Neural cell (in vitro differentiated cells): ENCODE measurements around the gene MOGAT3. TPM values are rescaled to one million over a fixed set of nuclear protein-coding genes. Genes with fewer than 3 reads are reported as not detected.

Experiments
- H2AFZ ChIP-seq: fragments of 200-600, 300-800 bp; sonication (generic), shearing (Covaris generic); 2 replicates; pipeline ENCODE4 v1.6.0; 2014; ENCODE audit warnings: low read depth, mild to moderate bottlenecking, antibody characterized with exemption, low read length, moderate library complexity
- H3F3A ChIP-seq: fragments of 200-600 bp; shearing (Covaris generic); 2 replicates; pipeline ENCODE4 v1.6.1; 2016; ENCODE audit warnings: mild to moderate bottlenecking, moderate library complexity, mixed read lengths, antibody characterized with exemption, low read length; ENCODE audit not compliant: insufficient read depth, poor library complexity, severe bottlenecking
- H3K27ac ChIP-seq: fragments of 200-600, 300-800 bp; sonication (generic), shearing (Covaris generic); 2 replicates; pipeline ENCODE4 v1.5.1; 2014; ENCODE audit warnings: mild to moderate bottlenecking, low read length, moderate library complexity
- H3K27me3 ChIP-seq: fragments of 300-800, 200-600 bp; sonication (generic), shearing (Covaris generic); 2 replicates; pipeline ENCODE4 v1.6.0; 2014; ENCODE audit warnings: mild to moderate bottlenecking, low read depth, low read length, moderate library complexity; ENCODE audit not compliant: insufficient read depth
- H3K36me3 ChIP-seq: fragments of 300-800, 200-600 bp; sonication (generic), shearing (Covaris generic); 2 replicates; pipeline ENCODE4 v1.5.1; 2014; ENCODE audit warnings: mild to moderate bottlenecking, antibody characterized with exemption, low read length, moderate library complexity; ENCODE audit not compliant: insufficient read depth
- H3K4me2 ChIP-seq: fragments of 300-800, 200-600 bp; sonication (generic), shearing (Covaris generic); 2 replicates; pipeline ENCODE4 v1.6.0; 2014; ENCODE audit warnings: mild to moderate bottlenecking, low read length
- H3K4me3 ChIP-seq: fragments of 300-800, 200-600 bp; sonication (generic), shearing (Covaris generic); 2 replicates; pipeline ENCODE4 v1.5.1; 2014; ENCODE audit warnings: mild to moderate bottlenecking, low read length, moderate library complexity
- H3K79me2 ChIP-seq: fragments of 200-600 bp; shearing (Covaris generic); replicated peaks from 2 replicates; pipeline ENCODE4 v1.6.0; 2014; ENCODE audit warnings: mild to moderate bottlenecking, low read length, moderate library complexity; ENCODE audit not compliant: insufficient read depth
- H3K9ac ChIP-seq: fragments of 300-800, 200-600 bp; sonication (generic), shearing (Covaris generic); 2 replicates; pipeline ENCODE4 v1.6.1; 2016; ENCODE audit warnings: mild to moderate bottlenecking, low read length, mixed read lengths
- H3K9me2 ChIP-seq: fragments of 200-600 bp; shearing (Covaris generic); 2 replicates; pipeline ENCODE4 v1.6.1; 2016; ENCODE audit warnings: mild to moderate bottlenecking, low read length, mixed read lengths; ENCODE audit not compliant: insufficient read depth
- H3K9me3 ChIP-seq: fragments of 200-600, 300-800 bp; sonication (generic), shearing (Covaris generic); 2 replicates; pipeline ENCODE4 v1.6.1; 2016; ENCODE audit warnings: mild to moderate bottlenecking, mixed run types, low read length, moderate library complexity, mixed read lengths
- H4K20me1 ChIP-seq: fragments of 200-600 bp; shearing (Covaris generic); 2 replicates; pipeline ENCODE4 v1.6.1; 2016; ENCODE audit warnings: mild to moderate bottlenecking, mixed run types; ENCODE audit not compliant: insufficient read depth
- EP300 ChIP-seq: fragments of 450-650 bp; conservative IDR thresholded peaks from 2 replicates; pipeline ENCODE4 v1.6.1; 2014; ENCODE audit warnings: antibody characterized with exemption, mild to moderate bottlenecking, moderate library complexity; ENCODE audit not compliant: poor library complexity, severe bottlenecking
- EZH2 ChIP-seq: fragments of 200-600, 300-800 bp; shearing (Covaris generic), sonication (generic); IDR thresholded peaks from 2 replicates; pipeline ENCODE4 v1.6.1; 2014; ENCODE audit warnings: antibody characterized with exemption, low read length, borderline replicate concordance, mild to moderate bottlenecking; ENCODE audit not compliant: insufficient read depth, poor library complexity, severe bottlenecking
- MXI1 ChIP-seq: fragments of 450-650 bp; conservative IDR thresholded peaks from 2 replicates; pipeline ENCODE4 v1.6.1; 2014; ENCODE audit warnings: antibody characterized with exemption, mild to moderate bottlenecking; ENCODE audit not compliant: poor library complexity, severe bottlenecking
- POLR2AphosphoS5 ChIP-seq: IDR thresholded peaks from 2 replicates; pipeline ENCODE4 v1.6.1; 2012
- RAD21 ChIP-seq: fragments of 450-650 bp; conservative IDR thresholded peaks from 2 replicates; pipeline ENCODE4 v1.6.1; 2014; ENCODE audit warnings: antibody characterized with exemption, mild to moderate bottlenecking, moderate library complexity
- REST ChIP-seq: IDR thresholded peaks from 2 replicates; pipeline ENCODE4 v1.6.1; 2012; ENCODE audit warnings: borderline replicate concordance
- SMC3 ChIP-seq: fragments of 450-650 bp; conservative IDR thresholded peaks from 2 replicates; pipeline ENCODE4 v1.6.1; 2014; ENCODE audit warnings: antibody characterized with exemption, mild to moderate bottlenecking, moderate library complexity; ENCODE audit not compliant: poor library complexity
- TAF1 ChIP-seq: IDR thresholded peaks from 2 replicates; pipeline ENCODE4 v1.6.1; 2012; ENCODE audit warnings: low read depth
- polyA plus RNA-seq: library from polyadenylated mRNA; depleted of rRNA; stranded (reverse); fragments of >200 nt; gene quantifications from 2 replicates; pipeline ENCODE4 v1.2.3, GENCODE V29; 2014

Gene MOGAT3
- polyA plus RNA-seq, 1 donor from 2014 or later, result not detected

- Histone ChIP-seq H3K4me3 (peak overlapping the region; percentile 76), H3K36me3 (no peaks in the 10 kb centered on the region), H3K27me3 (peaks cover 37% of the 10 kb centered on the region), H2AFZ (no peak overlapping the region), H3K9ac (peak overlapping the region; percentile 81), H3K79me2 (no peaks in the 10 kb centered on the region), H3K9me3 (no peaks in the 10 kb centered on the region), H3F3A (no peaks in the 10 kb centered on the region), H3K4me2 (no peak overlapping the region), H4K20me1 (no peaks in the 10 kb centered on the region), H3K9me2 (no peaks in the 10 kb centered on the region), H3K27ac (peak overlapping the region; percentile 76)
- no peak for TF ChIP-seq REST
- TF ChIP-seq EP300, result no peak
- TF ChIP-seq SMC3, result no peak
- no peak for TF ChIP-seq TAF1
- no peak for TF ChIP-seq RAD21
- TF ChIP-seq POLR2AphosphoS5, result no peak
- TF ChIP-seq MXI1, result no peak
These were observed 21.1 kb downstream of the MOGAT3 start for GRCh38 chr7:101179713-101180112.

DNA sequence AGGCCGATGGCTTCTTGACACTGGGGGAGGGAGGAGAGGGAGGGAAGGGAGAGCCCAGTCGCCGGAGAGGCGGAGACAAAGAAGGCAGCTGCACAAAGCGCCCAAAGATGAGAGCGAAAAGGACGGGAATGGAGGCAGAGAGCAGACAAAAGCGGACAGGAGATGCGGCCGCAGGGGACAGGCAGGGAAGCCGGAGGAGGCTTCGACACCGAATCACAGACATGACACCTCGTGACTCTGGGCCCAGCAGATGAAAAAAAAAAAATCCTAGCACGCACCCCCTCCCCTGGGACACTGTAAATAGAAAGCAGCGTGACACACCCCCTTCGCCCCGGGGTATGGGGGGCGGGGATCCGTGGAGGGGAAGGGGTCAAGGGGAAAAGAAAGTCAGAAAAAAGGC is 21.7 kb downstream of the MOGAT3 start:
- peak; percentile 27 for TF ChIP-seq MXI1
- peak; percentile 33 for TF ChIP-seq REST
- TF ChIP-seq RAD21, result no peak
- TF ChIP-seq POLR2AphosphoS5, result peak; percentile 72
- no peak for TF ChIP-seq EZH2
- peak; percentile 64 for TF ChIP-seq TAF1
- Histone ChIP-seq H3K4me3 (peak overlapping the region; percentile 76), H3K27ac (peak overlapping the region; percentile 76), H3F3A (no peaks in the 10 kb centered on the region), H4K20me1 (no peaks in the 10 kb centered on the region), H2AFZ (peak overlapping the region; percentile 40), H3K27me3 (peaks cover 43% of the 10 kb centered on the region), H3K36me3 (no peaks in the 10 kb centered on the region), H3K9me2 (no peaks in the 10 kb centered on the region), H3K79me2 (no peaks in the 10 kb centered on the region), H3K4me2 (peak overlapping the region; percentile 76), H3K9ac (peak overlapping the region; percentile 81), H3K9me3 (no peaks in the 10 kb centered on the region)
